CD4-positive, alpha-beta T cell treated with Interleukin-15 for 4 hours (primary cell): Measurements from ENCODE around the gene TMBIM4.
"Not testable (repeated sequence)": the region's sequence is repeated elsewhere in the genome, so short reads cannot be mapped to it uniquely, and the experiment has no call there.

ENCODE experiments used
- DNase-seq: peaks from one replicate; pipeline ENCODE4 v3.0.0-alpha.2; 2020; ENCODE audit warnings: low spot score

The TMBIM4 gene

DNA sequence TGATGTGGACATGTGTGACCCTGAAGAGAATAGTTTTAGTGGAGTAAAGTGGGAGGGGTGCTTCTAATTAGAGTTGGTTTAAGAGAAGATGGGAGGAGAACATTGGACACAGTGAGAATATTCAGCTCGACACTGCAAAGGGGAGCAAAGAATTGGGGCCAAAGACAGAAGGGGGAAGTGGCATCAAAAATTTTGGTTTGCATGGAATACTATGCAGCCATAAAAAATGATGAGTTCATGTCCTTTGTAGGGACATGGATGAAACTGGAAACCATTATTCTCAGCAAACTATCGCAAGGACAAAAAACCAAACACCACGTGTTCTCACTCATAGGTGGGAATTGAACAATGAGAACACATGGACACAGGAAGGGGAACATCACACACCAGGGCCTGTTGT is 15.0 kb upstream of the TMBIM4 start:
- not testable (repeated sequence) for DNase-seq

DNA sequence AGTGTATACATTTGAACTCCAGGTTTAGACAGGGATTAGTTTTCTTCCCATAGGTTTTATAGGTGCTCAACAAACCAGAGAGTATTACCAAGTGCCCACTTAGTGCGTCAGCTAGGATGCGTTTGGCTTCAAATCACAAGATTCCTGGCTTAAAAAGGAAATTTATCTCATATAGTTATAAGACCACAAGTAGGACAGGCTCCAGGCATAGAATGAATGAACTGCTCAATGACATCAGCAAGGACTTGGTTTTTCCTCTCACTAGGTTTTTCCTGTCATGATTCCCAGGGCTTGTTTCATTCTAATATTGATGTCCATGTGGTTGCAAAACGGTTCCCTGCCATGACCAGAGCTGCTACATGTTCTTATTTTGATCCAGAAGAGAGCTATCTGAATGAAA is 13.2 kb upstream of the TMBIM4 start:
- DNase-seq: no peak

DNA sequence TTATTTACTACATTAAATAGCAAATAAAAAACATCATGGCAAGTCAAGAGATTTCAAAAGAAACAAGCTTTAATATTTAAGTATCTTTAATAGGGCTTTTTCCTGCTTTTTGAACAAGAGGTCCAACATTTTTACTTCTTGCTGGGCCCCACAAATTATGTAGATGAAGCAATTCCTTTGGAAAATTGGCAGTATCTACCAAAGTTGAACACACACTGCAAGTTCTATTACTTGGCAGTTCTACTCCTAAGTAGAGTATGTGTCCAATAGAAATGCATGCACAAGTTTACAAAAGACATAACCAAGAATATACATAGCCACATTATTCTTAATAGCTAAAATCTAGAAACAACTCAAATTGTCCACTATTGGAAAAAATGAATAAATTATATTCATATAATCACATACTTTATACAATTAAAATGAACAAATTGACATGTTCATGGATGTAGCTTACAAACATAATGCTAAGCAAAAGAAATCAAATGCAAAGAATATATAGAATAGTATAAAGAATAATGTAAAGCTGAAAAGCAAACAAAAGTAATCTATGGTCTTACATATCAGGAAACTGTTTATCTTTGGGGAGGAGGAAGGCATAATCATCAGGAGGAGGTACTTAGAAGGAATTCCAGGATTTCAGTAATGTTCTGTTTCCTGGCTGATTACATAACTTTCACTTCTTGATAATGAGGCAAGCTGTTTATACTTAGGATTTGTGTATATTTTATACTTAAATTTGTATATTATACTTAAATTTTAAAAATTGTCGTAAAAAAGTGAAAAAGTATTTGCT is 6.5 kb upstream of the TMBIM4 start:
- no peak for DNase-seq

DNA sequence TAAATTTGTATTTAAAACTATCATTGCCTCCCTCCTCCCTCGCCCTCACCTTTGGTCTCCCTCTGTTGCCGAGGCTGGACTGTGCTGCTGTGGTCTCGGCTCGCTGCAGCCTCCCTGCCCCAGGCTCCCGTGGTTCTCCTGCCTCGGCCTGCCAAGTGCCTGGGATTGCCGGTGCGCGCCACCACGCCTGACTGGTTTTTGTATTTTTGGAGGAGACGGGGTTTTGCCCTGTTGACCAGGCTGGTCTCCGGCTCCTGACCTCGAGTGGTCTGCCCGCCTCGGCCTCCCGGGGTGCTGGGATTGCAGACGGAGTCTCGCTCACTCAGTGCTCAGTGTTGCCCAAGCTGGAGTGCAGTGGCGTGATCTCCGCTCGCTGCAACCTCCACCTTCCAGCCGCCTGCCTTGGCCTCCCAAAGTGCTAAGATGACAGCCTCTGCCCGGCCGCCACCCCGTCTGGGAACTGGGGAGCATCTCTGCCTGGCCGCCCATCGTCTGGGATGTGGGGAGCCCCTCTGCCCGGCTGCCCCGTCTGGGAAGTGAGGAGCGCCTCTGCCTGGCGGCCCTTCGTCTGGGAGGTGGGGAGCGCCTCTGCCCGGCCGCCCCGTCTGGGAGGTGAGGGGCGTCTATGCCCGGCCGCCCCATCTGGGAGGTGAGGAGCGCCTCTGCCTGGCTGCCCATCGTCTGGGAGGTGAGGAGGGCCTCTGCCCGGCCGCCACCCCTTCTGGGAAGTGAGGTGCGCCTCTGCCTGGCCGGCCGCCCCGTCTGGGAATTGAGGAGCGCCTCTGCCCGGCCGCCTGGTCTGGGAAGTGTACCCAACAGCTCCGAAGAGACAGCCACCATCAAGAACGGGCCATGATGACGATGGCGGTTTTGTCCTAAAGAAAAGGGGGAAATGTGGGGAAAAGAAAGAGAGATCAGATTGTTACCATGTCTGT is 4.9 kb upstream of the TMBIM4 start:
- DNase-seq: not testable (repeated sequence)

DNA sequence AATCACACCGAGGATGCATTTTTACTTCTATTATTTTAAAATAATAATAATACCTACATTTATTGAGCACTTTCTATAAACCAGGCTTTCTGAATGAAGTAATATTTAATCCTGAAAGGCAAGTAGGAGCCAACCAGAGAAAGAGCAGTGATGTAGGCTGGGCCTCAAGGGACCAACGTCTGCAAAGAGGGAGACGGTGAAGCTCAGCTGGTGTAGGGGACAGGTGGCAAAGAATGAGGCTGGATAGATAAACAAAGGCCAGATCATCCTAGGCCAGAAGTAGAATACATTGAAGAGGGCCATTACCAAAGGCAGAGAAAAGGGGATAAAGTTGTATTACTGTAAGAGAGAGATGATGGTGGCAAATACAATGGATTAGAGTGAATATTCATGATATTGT is 810 bp upstream of the TMBIM4 start:
- no peak for DNase-seq

DNA sequence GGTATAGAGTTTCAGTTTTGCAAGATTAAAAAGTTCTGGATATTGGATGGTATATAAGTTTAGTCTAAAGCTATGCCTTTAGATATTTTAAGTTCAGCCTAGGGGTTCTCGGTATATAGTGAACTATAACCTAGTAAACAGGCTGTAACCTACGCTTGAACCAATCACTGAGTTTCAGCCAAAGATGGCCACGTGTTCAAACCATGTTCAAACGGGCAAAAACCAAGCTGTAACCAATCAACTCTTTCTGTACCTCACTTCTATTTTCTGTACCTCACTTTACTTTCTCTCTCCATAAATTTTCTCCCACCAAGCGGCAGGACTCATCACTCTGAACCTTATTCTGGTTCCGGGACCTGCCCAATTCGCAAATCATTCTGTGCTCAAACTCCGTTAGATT is 1.4 kb downstream of the TMBIM4 start:
- no peak for DNase-seq

DNA sequence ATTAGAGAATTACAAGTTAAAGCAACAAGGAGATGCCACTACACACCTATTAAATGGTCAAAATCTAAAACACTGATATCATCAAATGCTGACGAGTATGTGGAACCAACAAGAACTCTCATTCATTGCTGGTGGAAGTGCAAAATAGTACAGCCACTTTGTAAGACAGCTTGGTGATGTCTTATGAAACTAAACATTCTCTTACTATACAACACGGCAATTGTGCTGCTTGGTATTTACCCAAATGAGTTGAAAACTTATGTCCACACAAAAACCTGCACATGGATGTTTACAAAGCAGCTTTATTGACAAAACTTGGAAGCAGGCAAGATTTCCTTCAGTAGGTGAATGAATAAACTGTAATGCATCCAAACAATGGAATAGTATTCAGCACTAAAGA is 3.2 kb downstream of the TMBIM4 start:
- no peak for DNase-seq

DNA sequence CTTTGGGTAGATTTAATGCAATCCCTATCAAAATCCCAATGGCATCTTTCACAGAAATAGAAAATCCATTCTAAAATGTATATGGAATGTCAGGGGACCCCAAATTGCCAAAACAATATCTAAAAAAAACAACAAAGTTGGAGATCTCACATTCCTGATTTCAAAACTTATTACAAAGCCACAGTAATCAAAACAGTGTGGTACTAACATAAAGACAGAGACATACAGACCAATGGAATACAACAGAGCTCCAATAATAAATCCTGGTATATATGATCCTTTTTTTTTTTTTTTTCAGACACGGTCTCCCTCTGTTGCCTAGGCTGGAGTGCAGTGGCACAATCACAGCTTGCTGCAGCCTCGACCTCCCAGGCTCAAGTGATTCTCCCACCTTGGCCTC is 4.7 kb downstream of the TMBIM4 start:
- no peak for DNase-seq

DNA sequence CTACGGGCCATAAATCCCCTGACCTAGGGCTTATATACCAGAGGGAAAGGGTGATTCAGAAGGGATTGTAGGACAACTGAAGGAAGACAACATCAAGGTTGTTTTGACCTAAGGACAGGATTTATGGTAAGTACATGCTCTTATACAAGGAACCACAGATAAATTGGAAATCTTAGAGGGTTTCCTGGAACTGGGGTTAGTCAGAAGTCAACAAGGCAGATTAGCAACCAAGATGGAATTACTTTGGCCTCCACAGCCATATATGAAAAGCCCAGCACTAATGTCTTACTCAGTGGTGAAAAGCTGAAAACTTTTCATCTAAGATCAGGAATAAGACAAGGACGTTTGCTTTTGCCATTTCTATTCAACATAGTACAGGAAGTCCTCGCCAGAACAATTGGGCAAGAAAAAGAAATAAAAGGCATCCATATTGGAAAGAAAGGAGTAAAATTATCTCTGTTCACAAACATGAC is 5.4 kb downstream of the TMBIM4 start:
- no peak for DNase-seq

DNA sequence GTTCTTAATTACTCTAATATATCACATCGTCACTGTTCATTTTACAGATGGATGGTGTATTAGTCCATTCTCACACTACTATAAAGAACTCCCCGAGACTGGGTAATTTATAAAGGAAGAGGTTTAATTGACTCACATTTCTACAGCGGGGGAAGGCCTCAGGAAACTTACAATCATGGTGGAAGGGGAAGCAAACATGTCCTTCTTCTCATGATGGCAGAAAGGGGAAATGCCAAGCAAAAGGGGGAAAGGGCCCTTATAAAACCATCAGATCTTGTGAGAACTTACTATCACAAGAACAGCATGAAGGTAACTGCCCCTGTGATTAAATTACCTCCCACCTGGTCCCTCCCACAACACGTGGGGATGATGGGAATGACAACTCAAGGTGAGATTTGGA is 6.5 kb downstream of the TMBIM4 start:
- no peak for DNase-seq

DNA sequence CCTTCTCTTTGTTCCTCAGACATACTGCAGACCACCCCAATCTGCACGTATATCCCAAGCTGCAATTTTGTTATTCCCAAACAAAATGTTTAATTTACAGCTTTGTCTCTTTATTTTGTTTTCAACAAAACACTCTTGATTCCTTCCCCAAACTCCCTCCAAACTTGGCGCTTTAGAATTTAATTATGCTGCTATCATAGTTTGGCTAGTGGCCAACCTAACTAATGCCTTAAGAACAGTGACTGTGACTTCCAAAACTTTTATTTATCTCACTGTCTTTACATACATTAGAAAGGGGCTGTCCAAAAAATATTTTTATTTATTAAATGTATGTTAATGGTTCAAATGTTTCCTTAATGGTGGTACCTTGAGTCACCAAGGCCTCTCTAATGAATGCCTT is 7.1 kb downstream of the TMBIM4 start:
- DNase-seq: no peak

DNA sequence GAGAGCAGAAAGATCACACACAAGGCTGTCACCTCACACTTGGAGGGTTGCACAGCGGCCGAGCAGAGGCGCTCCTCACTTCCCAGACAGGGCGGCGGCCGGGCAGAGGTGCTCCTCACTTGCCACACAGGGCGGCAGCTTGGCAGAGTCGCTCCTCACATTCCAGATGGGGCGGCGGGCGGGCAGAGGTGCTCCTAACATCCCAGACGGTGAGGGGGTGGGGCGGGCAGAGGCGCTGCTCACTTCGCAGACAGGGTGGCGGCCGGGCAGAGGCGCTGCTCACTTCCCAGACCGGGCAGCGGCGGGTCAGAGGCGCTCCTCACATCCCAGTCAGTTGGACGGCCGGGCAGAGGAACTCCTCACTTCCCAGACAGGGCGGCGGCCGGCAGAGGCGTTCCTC is 9.1 kb downstream of the TMBIM4 start:
- DNase-seq: no peak

DNA sequence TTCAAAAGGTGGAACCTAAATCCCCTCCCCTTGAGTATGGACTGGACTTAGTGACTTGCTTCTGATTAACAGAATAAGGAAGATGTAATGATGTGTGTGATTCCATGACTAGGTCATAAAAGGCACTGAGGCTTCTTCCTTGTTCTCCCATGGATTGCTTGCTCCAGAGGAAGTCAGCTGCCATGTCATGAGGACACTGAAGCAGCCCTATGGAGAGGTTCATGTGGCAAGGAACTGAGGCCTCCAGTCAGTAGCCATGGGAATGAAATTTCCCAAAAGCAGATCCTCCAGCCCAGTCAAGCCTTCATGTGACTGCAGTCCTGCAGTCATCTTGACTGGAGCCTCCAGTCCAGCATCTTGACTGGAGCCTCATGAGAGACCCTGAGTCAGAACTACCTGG is 10.7 kb downstream of the TMBIM4 start:
- no peak for DNase-seq

DNA sequence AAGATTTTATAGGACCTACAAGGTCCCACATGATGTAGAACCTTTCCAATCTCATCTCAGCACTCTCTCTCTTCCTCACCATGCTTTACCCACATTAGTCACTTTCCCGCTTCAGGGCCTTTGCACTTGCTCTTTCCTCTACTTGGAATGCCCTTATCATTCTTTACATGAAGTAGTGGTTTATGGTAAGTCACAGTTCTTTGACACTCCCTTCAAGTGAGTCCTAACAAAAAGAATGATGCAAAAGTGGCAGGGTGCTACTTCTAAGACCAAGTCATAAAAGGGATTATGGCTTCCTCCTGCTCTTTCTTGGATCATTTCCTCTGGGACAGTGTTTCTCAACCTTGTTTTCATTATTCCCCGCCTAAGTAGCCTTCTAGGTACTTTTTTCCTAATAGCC is 13.1 kb downstream of the TMBIM4 start:
- no peak for DNase-seq

DNA sequence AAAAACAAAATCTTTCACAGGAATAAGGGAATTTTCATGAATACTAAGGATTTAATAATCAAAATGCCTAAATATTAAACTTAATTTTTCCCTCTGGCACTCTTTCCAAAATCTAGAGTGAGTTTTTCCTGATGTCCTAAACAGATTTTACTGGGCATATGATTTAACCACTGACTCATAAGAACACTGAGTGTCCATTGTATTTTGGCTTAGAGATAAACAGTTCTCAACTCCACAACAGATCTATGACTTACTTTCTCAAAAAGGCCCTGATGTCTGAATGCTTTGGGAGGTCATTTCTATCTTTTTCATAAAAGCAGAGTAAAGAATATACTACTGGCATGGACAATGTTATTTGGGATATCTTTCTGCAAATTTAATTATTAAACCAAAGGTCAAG is 15.0 kb downstream of the TMBIM4 start:
- no peak for DNase-seq

DNA sequence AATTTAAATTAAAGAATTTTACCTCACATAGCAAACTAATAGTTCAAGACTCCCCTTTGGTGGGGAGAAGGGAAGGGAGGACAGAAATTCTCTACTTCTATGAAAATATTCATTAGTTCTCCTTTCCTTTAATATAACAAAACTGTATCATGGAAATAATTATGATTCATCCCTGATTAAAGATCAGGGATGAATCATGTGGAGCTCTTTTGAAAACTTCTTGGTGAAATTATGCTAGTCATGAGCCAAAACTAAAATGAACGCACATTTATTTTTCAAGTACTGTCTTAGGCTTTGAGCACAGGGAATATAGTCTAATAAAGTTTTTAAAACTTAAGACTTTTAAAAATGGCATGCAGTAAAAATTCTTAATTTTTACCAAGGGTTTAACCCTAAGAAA is 17.1 kb downstream of the TMBIM4 start:
- DNase-seq: no peak

DNA sequence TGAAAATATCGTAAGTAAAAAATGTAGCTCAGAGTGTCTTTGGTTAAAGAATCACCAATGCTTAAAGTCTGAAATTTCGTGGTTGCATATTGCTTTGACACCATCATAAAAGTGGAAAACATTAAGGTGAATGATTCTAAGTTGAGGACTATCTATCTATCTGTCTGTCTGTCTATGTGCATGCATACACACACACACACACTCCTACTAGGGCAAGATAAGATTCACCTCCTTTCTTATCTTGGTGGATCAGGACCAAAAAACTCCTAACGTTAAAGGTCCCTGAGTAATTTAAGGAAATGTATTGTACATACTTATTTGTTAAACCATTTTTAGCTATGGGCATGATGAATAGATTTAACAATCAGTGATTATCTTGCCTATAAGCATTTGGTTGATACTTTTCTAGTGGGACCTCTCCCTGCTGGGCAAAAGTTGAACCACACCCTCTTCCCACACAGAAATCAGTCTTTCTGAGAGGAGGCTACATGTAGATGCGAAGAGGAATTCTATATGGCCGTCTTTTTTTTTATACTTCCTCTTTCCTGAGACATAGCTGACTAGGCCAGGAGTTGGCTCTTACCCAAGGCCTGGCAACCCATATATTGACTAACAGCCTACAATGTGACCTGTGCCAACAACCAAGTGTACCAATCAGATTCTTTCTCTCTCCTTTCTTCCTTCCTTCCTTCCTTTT is 19.9 kb downstream of the TMBIM4 start:
- no peak for DNase-seq

DNA sequence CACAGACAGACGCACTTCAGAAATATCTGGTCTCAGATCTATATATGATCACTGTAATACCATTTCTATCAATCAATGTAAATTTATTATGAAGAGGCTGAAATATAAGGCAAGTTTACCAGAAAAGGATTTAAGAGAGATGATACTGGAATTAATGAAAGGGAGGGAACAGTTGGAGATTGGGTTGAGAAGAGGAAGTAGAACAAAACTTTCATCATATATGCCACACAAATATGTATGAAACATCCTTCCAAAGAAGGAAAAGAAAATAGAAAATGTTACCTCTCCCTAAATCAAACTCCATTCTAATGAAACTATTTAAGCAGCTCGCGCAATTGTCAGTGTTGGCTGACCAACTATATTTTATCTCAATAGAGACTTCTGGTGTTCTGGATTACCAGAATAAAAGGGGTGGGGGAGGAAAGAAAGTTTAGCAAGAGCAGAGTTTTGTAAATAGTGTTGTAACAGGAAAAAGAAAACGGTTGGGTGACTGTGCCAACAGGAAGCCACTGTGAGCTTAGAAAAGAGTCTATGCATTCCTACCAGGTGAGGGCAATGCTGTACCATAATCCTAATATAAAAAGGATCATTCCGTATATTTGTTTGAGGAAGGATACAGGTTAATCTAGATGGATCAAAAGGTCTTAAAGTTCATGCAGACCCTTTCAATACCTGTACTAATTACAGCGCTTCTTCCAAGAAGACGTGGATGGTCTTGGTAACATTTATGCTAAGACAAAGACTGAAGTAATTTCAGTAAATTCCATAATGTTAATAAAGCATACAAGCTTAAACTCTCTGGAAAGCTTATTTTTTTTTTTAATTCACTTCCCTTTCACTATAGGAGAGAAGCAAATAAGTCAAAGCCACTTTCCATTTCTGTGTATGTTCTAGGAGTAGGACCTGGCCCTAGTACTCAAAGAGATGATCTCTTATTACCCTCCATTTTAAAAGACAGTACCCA is 24.7 kb downstream of the TMBIM4 start:
- no peak for DNase-seq

DNA sequence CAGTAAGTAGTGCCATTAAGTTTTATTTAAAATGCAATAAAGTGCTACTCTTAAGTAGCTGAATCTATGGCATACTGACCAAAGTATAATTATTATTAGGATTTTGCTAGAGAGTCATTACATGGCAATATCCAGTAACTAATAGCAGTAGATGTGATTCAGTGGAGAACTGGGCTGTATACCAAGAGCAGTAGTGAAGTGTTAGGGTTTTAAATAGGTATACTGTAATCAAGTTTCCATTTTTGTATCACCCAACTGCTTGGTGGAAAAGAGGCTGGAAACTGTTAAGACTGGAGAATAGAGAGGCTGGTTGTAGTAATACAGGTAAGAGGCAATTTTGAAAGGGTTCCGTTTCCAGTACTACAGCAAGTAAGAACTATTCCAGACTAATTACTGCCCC is 25.9 kb downstream of the TMBIM4 start:
- no peak for DNase-seq

DNA sequence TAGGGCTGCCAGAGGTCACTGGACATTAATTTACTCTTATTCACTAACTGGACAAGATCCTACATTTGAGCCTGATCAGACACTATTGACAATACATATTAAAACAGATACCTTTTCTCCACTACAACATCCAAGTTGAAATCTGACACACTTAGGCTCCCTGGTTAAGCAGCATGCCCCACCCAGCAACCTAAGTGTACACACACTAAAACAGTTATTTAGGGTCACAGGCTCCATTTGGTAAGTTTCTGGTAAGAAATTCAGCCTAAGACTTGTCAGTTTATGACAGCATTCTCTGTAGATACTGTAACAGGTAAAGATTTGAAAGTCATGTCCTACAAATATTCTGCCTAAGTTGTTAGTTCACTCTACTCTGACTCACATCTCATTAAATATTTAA is 27.0 kb downstream of the TMBIM4 start:
- DNase-seq: no peak

DNA sequence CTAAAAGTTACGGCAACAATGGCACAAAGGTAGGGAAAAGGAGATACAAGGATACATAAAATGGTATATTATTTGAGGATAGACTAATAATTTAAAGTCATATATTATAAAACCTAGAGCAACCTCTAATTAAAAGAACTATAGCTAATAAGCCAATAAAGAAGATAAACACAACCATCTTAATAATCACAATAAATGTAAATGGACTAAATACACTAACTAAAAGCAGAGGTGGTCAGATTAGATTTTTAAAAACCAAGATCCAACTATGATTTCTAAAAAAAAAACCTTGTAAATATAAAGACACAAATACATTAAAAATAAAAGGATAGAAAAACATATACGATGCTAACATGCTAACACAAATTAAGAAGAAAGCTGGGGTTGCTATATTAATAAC is 28.5 kb downstream of the TMBIM4 start:
- DNase-seq: no peak
